ENCODE results near the gene ANKRD55. TPM values are rescaled to one million over a fixed set of nuclear protein-coding genes. Genes with fewer than 3 reads are reported as not detected.

The ANKRD55 gene
- total and polyA plus RNA-seq, 2 donors (not counting 3 experiments of a cell fraction or from before 2014, with no cell fraction given) = 1.4 to 2.1 TPM

GRCh38 chr5:56064984-56065383 lies 168.1 kb downstream of the ANKRD55 start:
- no peak for FAIRE-seq
- Histone ChIP-seq H3K4me1 (ENCODE audit: control insufficient read depth, extremely low read depth, insufficient read depth, low read length) (peaks cover 7% of the 10 kb centered on the region), H4K20me1 (replicated peaks; ENCODE audit: control insufficient read depth, extremely low read depth, insufficient read depth, low read length) (no peaks in the 10 kb centered on the region), H3K9me3 (replicated peaks; ENCODE audit: control insufficient read depth, insufficient read depth, low read length) (no peaks in the 10 kb centered on the region), H3K36me3 (ENCODE audit: control insufficient read depth in 2 of 2, extremely low read depth in 1 of 2, insufficient read depth in 2 of 2, low read length in 2 of 2) (no peaks in the 10 kb centered on the region), H3K4me2 (ENCODE audit: insufficient read depth, low read length) (no peak overlapping the region), H3K9me1 (replicated peaks; ENCODE audit: control insufficient read depth, extremely low read depth, insufficient read depth, low read length) (no peaks in the 10 kb centered on the region), H3K27ac (ENCODE audit: insufficient read depth, low read depth, low read length) (no peak overlapping the region), H3K9ac (replicated peaks; ENCODE audit: extremely low read depth, insufficient read depth, low read length) (no peak overlapping the region), H3K79me2 (ENCODE audit: control insufficient read depth, insufficient read depth, low read length) (no peaks in the 10 kb centered on the region), H3K27me3 (ENCODE audit: control insufficient read depth in 2 of 2, insufficient read depth in 2 of 2, low read length in 2 of 2) (no peaks in the 10 kb centered on the region), H2AFZ (ENCODE audit: low read depth, low read length) (no peak overlapping the region), H3K4me3 (replicated peaks in 1 of 3; ENCODE audit: insufficient read depth in 1 of 3, low read depth in 1 of 3, low read length in 3 of 3) (no peak overlapping the region)
- intact Hi-C loops (cut with micrococcal nuclease) = no loop called here
- dilution Hi-C loops (cut with MboI; ENCODE audit: extremely low pct_ligation_motif_present, low sequenced_read_pairs) = no loop called here
- peak; percentile 41 for TF ChIP-seq FOS (IDR thresholded peaks at IDR 0.05; ENCODE audit: borderline replicate concordance, insufficient read depth, low read length)
- TF ChIP-seq, protein P1, sequence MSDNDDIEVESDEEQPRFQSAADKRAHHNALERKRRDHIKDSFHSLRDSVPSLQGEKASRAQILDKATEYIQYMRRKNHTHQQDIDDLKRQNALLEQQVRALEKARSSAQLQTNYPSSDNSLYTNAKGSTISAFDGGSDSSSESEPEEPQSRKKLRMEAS (IDR thresholded peaks at IDR 0.05; ENCODE audit: insufficient read depth, insufficient read length) = no peak
- peak; percentile 53 for DNase-seq (ENCODE audit: low read depth, low spot score)
- BruUV-seq (replicated peaks) = no TSS peak
- ChIA-PET POLR2A (interaction anchor here (0.5 to 0.6 kb wide), 2 partner anchors 31 to 81 kb away, joined by 5 to 6 read pairs; no protein-coding TSS in a partner anchor), CTCF (interaction anchor here (1.2 kb wide), 1 partner anchor 14 kb away, joined by 4 read pairs; no protein-coding TSS in a partner anchor)

GRCh38 chr5:56060276-56061110 lies 172.6 kb downstream of the ANKRD55 start:
- dilution Hi-C loops (cut with MboI; ENCODE audit: extremely low pct_ligation_motif_present, low sequenced_read_pairs) = no loop called here
- H3K4me2 ChIP-seq (ENCODE audit: insufficient read depth, low read length) = no peak overlapping the region
- no peak overlapping the region for H3K27ac ChIP-seq (ENCODE audit: insufficient read depth, low read depth, low read length)
- H3K4me1 ChIP-seq (ENCODE audit: control insufficient read depth, extremely low read depth, insufficient read depth, low read length) = peaks cover 8% of the 10 kb centered on the region
- H3K4me3 ChIP-seq (replicated peaks in 1 of 3; ENCODE audit: insufficient read depth in 1 of 3, low read depth in 1 of 3, low read length in 3 of 3) = no peak overlapping the region
- no peaks in the 10 kb centered on the region for H3K27me3 ChIP-seq (ENCODE audit: control insufficient read depth in 2 of 2, insufficient read depth in 2 of 2, low read length in 2 of 2)
- no peaks in the 10 kb centered on the region for H3K79me2 ChIP-seq (ENCODE audit: control insufficient read depth, insufficient read depth, low read length)
- BruUV-seq (replicated peaks) = no TSS peak
- intact Hi-C loops (cut with micrococcal nuclease) = no loop called here
- no peaks in the 10 kb centered on the region for H3K9me3 ChIP-seq (replicated peaks; ENCODE audit: control insufficient read depth, insufficient read depth, low read length)
- TF ChIP-seq MYC (IDR thresholded peaks at IDR 0.05; ENCODE audit: low read depth, low read length) = no peak
- TF ChIP-seq, protein P2, sequence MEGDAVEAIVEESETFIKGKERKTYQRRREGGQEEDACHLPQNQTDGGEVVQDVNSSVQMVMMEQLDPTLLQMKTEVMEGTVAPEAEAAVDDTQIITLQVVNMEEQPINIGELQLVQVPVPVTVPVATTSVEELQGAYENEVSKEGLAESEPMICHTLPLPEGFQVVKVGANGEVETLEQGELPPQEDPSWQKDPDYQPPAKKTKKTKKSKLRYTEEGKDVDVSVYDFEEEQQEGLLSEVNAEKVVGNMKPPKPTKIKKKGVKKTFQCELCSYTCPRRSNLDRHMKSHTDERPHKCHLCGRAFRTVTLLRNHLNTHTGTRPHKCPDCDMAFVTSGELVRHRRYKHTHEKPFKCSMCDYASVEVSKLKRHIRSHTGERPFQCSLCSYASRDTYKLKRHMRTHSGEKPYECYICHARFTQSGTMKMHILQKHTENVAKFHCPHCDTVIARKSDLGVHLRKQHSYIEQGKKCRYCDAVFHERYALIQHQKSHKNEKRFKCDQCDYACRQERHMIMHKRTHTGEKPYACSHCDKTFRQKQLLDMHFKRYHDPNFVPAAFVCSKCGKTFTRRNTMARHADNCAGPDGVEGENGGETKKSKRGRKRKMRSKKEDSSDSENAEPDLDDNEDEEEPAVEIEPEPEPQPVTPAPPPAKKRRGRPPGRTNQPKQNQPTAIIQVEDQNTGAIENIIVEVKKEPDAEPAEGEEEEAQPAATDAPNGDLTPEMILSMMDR (IDR thresholded peaks at IDR 0.05; ENCODE audit: extremely low read depth in 1 of 2, insufficient read depth in 1 of 2, low read depth in 1 of 2, low read length in 2 of 2) = no peak
- no peak for TF ChIP-seq EZH2 (IDR thresholded peaks at IDR 0.05; ENCODE audit: borderline replicate concordance, low read depth, low read length, severe bottlenecking)
- TF ChIP-seq GATA2 (IDR thresholded peaks at IDR 0.05; ENCODE audit: insufficient read depth, insufficient read length, low read depth, low read length) = no peak
- TF ChIP-seq, protein P1 (IDR thresholded peaks at IDR 0.05; ENCODE audit: insufficient read depth, insufficient read length) = no peak
- no peak for TF ChIP-seq FOS (IDR thresholded peaks at IDR 0.05; ENCODE audit: borderline replicate concordance, insufficient read depth, low read length)
- no peak for TF ChIP-seq JUN (IDR thresholded peaks at IDR 0.05; ENCODE audit: borderline replicate concordance, insufficient read depth, insufficient read length, low read depth)
- no peak for TF ChIP-seq POLR2A (IDR thresholded peaks at IDR 0.05; ENCODE audit: low read depth, low read length)
- no peak for TF ChIP-seq POLR2AphosphoS5 (IDR thresholded peaks at IDR 0.05; ENCODE audit: insufficient read depth, low read depth, low read length)
- no peak overlapping the region for H2AFZ ChIP-seq (ENCODE audit: low read depth, low read length)
- H4K20me1 ChIP-seq (replicated peaks; ENCODE audit: control insufficient read depth, extremely low read depth, insufficient read depth, low read length) = no peaks in the 10 kb centered on the region
- ChIA-PET POLR2A (no interaction called here), CTCF (interaction anchor here (0.9 kb wide), 1 partner anchor 14 kb away, joined by 3 read pairs; no protein-coding TSS in a partner anchor)
- FAIRE-seq = no peak
- DNase-seq (ENCODE audit: low read depth, low spot score) = no peak
- no peak overlapping the region for H3K9ac ChIP-seq (replicated peaks; ENCODE audit: extremely low read depth, insufficient read depth, low read length)
- no peaks in the 10 kb centered on the region for H3K36me3 ChIP-seq (ENCODE audit: control insufficient read depth in 2 of 2, extremely low read depth in 1 of 2, insufficient read depth in 2 of 2, low read length in 2 of 2)
- H3K9me1 ChIP-seq (replicated peaks; ENCODE audit: control insufficient read depth, extremely low read depth, insufficient read depth, low read length) = no peaks in the 10 kb centered on the region

Measured in endothelial cell of umbilical vein (primary cell).